ENCODE results near the gene LGALS7B.
"Not testable (repeated sequence)": the region's sequence is repeated elsewhere in the genome, so short reads cannot be mapped to it uniquely, and the experiment has no call there.

Gene LGALS7B

GRCh38 chr19:38770228-38770948, 18.6 kb upstream of the LGALS7B start:
- DNase-seq = not testable (repeated sequence)

- DNase-seq = not testable (repeated sequence)
Observed at GRCh38 chr19:38770949-38771275, 18.1 kb upstream of the LGALS7B start.

- DNase-seq = not testable (repeated sequence)
Observed at GRCh38 chr19:38771569-38771968, 17.4 kb upstream of the LGALS7B start.

GRCh38 chr19:38773469-38774177, 15.4 kb upstream of the LGALS7B start, which contains the start of gene LGALS7:
TSS of gene LGALS7 (minus strand) at chr19:38773517. CDS start at chr19:38773492, 25 bp downstream.
- no peak for DNase-seq

GRCh38 chr19:38774181-38774950, 14.6 kb upstream of the LGALS7B start:
- DNase-seq = no peak

- DNase-seq = no peak
Observed at GRCh38 chr19:38778733-38779132, 10.3 kb upstream of the LGALS7B start.

- DNase-seq = no peak
Observed at GRCh38 chr19:38780443-38780842, 8.6 kb upstream of the LGALS7B start.

GRCh38 chr19:38781058-38781457, 7.9 kb upstream of the LGALS7B start:
- DNase-seq = no peak

- not testable (repeated sequence) for DNase-seq
Observed at GRCh38 chr19:38782212-38782611, 6.8 kb upstream of the LGALS7B start.

GRCh38 chr19:38784224-38784623, 4.8 kb upstream of the LGALS7B start:
- DNase-seq = no peak

- no peak for DNase-seq
Observed at GRCh38 chr19:38785187-38785699, 3.8 kb upstream of the LGALS7B start.

- DNase-seq = not testable (repeated sequence)
Observed at GRCh38 chr19:38786061-38786460, 2.9 kb upstream of the LGALS7B start.

GRCh38 chr19:38786572-38787265, 2.3 kb upstream of the LGALS7B start:
- DNase-seq = no peak

- not testable (repeated sequence) for DNase-seq
Observed at GRCh38 chr19:38790507-38791403, 1.8 kb downstream of the LGALS7B start.

GRCh38 chr19:38791451-38792064, 2.6 kb downstream of the LGALS7B start:
- not testable (repeated sequence) for DNase-seq

- DNase-seq = peak; percentile 64
Observed at GRCh38 chr19:38792250-38793111, 3.5 kb downstream of the LGALS7B start.

GRCh38 chr19:38793177-38793576, 4.2 kb downstream of the LGALS7B start:
- no peak for DNase-seq

GRCh38 chr19:38793671-38794070, 4.7 kb downstream of the LGALS7B start:
- DNase-seq = no peak

GRCh38 chr19:38795549-38795948, 6.5 kb downstream of the LGALS7B start:
- DNase-seq = no peak

- DNase-seq = no peak
Observed at GRCh38 chr19:38796154-38796553, 7.2 kb downstream of the LGALS7B start.

All from activated CD4-positive, alpha-beta T cell treated with anti-CD3 and anti-CD28 coated beads for 48 hours (primary cell).